H1 (cell line): Measurements from ENCODE around the gene FAM163A. TPM values are rescaled to one million over a fixed set of nuclear protein-coding genes. Genes with fewer than 3 reads are reported as not detected.

Experiments
- CTCF ChIA-PET: fragments of 300-600 bp; sonication (Branson Sonifier 250); formaldehyde crosslinking; loops from one replicate; lab custom pipeline; 2021; ENCODE audit not compliant: partially characterized antibody; lab: Charles Lee
- POLR2A ChIA-PET: fragments of 300-600 bp; sonication (Branson Sonifier 250); formaldehyde crosslinking; loops from one replicate; lab custom pipeline; 2021; ENCODE audit warnings: inconsistent platforms; ENCODE audit not compliant: partially characterized antibody; lab: Charles Lee
- DNase-seq, 2 experiments: peaks; one replicate each; pipeline versions ENCODE4 v3.0.0 to v3.0.0-alpha.2; 2010 to 2022; ENCODE audit warnings: low spot score in 2 of 2, low read depth in 1 of 2, mixed read lengths in 1 of 2
- FAIRE-seq: peaks from 2 replicates; lab custom pipeline; 2011; peaks lifted over from hg19 to GRCh38; lab: Jason Lieb, UNC
- H2AFZ ChIP-seq: 2 replicates; pipeline ENCODE4 v1.8.1; 2012; ENCODE audit warnings: low read length, inconsistent platforms
- H2AK5ac ChIP-seq: 2 replicates; pipeline ENCODE4 v1.6.1; 2013; ENCODE audit warnings: low read depth, low read length
- H2BK120ac ChIP-seq: replicated peaks from 2 replicates; pipeline ENCODE3; 2013; ENCODE audit warnings: low read depth, low read length, inconsistent platforms
- H2BK12ac ChIP-seq: 2 replicates; pipeline ENCODE4 v1.6.1; 2013; ENCODE audit warnings: low read depth, low read length
- H2BK15ac ChIP-seq: 2 replicates; pipeline ENCODE4 v1.6.1; 2013; ENCODE audit warnings: low read length
- H2BK20ac ChIP-seq: 2 replicates; pipeline ENCODE4 v1.6.1; 2013; ENCODE audit warnings: low read length
- H2BK5ac ChIP-seq: 2 replicates; pipeline ENCODE4 v1.6.1; 2013; ENCODE audit warnings: low read depth, low read length
- H3K14ac ChIP-seq: 2 replicates; pipeline ENCODE4 v1.6.1; 2013; ENCODE audit warnings: inconsistent platforms; ENCODE audit not compliant: insufficient read length
- H3K18ac ChIP-seq: 2 replicates; pipeline ENCODE4 v1.6.1; 2013; ENCODE audit warnings: low read length; ENCODE audit errors: extremely low read depth
- H3K23ac ChIP-seq: 2 replicates; pipeline ENCODE4 v1.6.1; 2013; ENCODE audit warnings: inconsistent platforms; ENCODE audit not compliant: insufficient read length
- H3K23me2 ChIP-seq: 2 replicates; pipeline ENCODE4 v1.6.1; 2013; ENCODE audit warnings: low read depth, low read length
- H3K27ac ChIP-seq: 2 replicates; pipeline ENCODE4 v1.6.1; 2011; ENCODE audit warnings: low read depth, low read length, inconsistent platforms
- H3K27me3 ChIP-seq, 4 experiments: replicated peaks in 1 of 4; 1 replicate in 1 of 4; 2 replicates in 3 of 4; pipeline versions ENCODE4 v1.6.1 to v1.8.1; 2011 to 2013; ENCODE audit warnings: low read length in 3 of 4, mild to moderate bottlenecking in 3 of 4, inconsistent platforms in 2 of 4, mixed read lengths in 2 of 4, moderate library complexity in 1 of 4; ENCODE audit not compliant: control insufficient read depth in 3 of 4, insufficient read depth in 3 of 4; ENCODE audit errors: extremely low read depth in 1 of 4
- H3K36me3 ChIP-seq, 4 experiments: 2 replicates each; pipeline versions ENCODE4 v1.6.1 to v1.8.1; 2011 to 2013; ENCODE audit warnings: mild to moderate bottlenecking in 4 of 4, low read length in 3 of 4, moderate library complexity in 2 of 4, control low read depth in 1 of 4, inconsistent platforms in 1 of 4; ENCODE audit not compliant: insufficient read depth in 4 of 4, control insufficient read depth in 2 of 4
- H3K4ac ChIP-seq: replicated peaks from 2 replicates; pipeline ENCODE3; 2013; ENCODE audit warnings: low read length, low read depth, mixed read lengths, inconsistent platforms; ENCODE audit not compliant: insufficient read length
- H3K4me1 ChIP-seq, 4 experiments: replicated peaks in 1 of 4; 1 replicate in 1 of 4; 2 replicates in 3 of 4; pipeline versions ENCODE4 v1.6.1 to v1.8.1; 2011 to 2013; ENCODE audit warnings: low read length in 3 of 4, inconsistent platforms in 2 of 4, mixed read lengths in 1 of 4; ENCODE audit not compliant: insufficient read depth in 4 of 4, control insufficient read depth in 3 of 4
- H3K4me2 ChIP-seq, 2 experiments: 2 replicates each; pipeline versions ENCODE4 v1.6.1 to v1.8.1; 2011 to 2013; ENCODE audit warnings: low read depth in 2 of 2, low read length in 2 of 2, control low read depth in 1 of 2, inconsistent platforms in 1 of 2, mild to moderate bottlenecking in 1 of 2; ENCODE audit not compliant: insufficient read depth in 1 of 2
- H3K4me3 ChIP-seq, 4 experiments: fragments of 200-600, 300-600 bp in 1 of 4; sonication (generic), shearing (Covaris generic), sonication (Bioruptor Twin) in 1 of 4; 2 replicates each; pipeline versions ENCODE4 v1.5.1 to v1.8.1; 2011 to 2016; ENCODE audit warnings: low read length in 4 of 4, low read depth in 3 of 4, control low read depth in 2 of 4, inconsistent platforms in 2 of 4, mild to moderate bottlenecking in 2 of 4, mixed read lengths in 1 of 4, moderate library complexity in 1 of 4; ENCODE audit not compliant: insufficient read depth in 2 of 4; ENCODE audit errors: extremely low read depth in 1 of 4
- H3K56ac ChIP-seq: replicated peaks from 2 replicates; pipeline ENCODE3; 2013; ENCODE audit warnings: low read depth, mild to moderate bottlenecking, mixed read lengths, low read length, inconsistent platforms; ENCODE audit not compliant: insufficient read length
- H3K79me1 ChIP-seq: 2 replicates; pipeline ENCODE4 v1.6.1; 2013; ENCODE audit warnings: low read depth, low read length, control low read depth
- H3K79me2 ChIP-seq, 2 experiments: 2 replicates each; pipeline versions ENCODE4 v1.6.1 to v1.8.1; 2012 to 2013; ENCODE audit warnings: low read length in 2 of 2, mild to moderate bottlenecking in 2 of 2, inconsistent platforms in 1 of 2; ENCODE audit not compliant: insufficient read depth in 2 of 2, control insufficient read depth in 1 of 2
- H3K9ac ChIP-seq, 4 experiments: replicated peaks in 1 of 4; 1 replicate in 1 of 4; 2 replicates in 3 of 4; pipeline versions ENCODE4 v1.6.1 to v1.8.1; 2011 to 2013; ENCODE audit warnings: low read depth in 3 of 4, low read length in 3 of 4, control low read depth in 2 of 4, mild to moderate bottlenecking in 2 of 4, moderate library complexity in 2 of 4, inconsistent platforms in 1 of 4; ENCODE audit errors: extremely low read depth in 1 of 4
- H3K9me3 ChIP-seq, 2 experiments: 2 replicates each; pipeline versions ENCODE4 v1.6.1 to v1.8.1; 2012 to 2013; ENCODE audit warnings: mild to moderate bottlenecking in 2 of 2, moderate library complexity in 2 of 2, control low read depth in 1 of 2, inconsistent platforms in 1 of 2, low read depth in 1 of 2, low read length in 1 of 2, mixed read lengths in 1 of 2; ENCODE audit not compliant: insufficient read depth in 2 of 2
- H4K20me1 ChIP-seq, 2 experiments: replicated peaks in 1 of 2; 2 replicates each; pipeline versions ENCODE3 to v1.8.1; 2011 to 2013; ENCODE audit warnings: inconsistent platforms in 2 of 2, low read length in 2 of 2, mild to moderate bottlenecking in 1 of 2; ENCODE audit not compliant: insufficient read depth in 2 of 2, control insufficient read depth in 1 of 2
- H4K5ac ChIP-seq: 2 replicates; pipeline ENCODE4 v1.6.1; 2013; ENCODE audit warnings: low read length, low read depth, mixed read lengths, inconsistent platforms; ENCODE audit not compliant: insufficient read length
- H4K8ac ChIP-seq: 2 replicates; pipeline ENCODE4 v1.8.0; 2013; ENCODE audit warnings: mild to moderate bottlenecking, moderate library complexity, low read length, inconsistent platforms; ENCODE audit not compliant: insufficient read depth; ENCODE audit errors: extremely low read depth
- H4K91ac ChIP-seq: replicated peaks from 2 replicates; pipeline ENCODE3; 2013; ENCODE audit warnings: low read length, mixed read lengths, inconsistent platforms; ENCODE audit not compliant: insufficient read length
- CTBP2 ChIP-seq: IDR thresholded peaks from 2 replicates; pipeline ENCODE4 v1.7.0; 2011; ENCODE audit warnings: borderline replicate concordance, mild to moderate bottlenecking, moderate library complexity, mixed read lengths, low read length; ENCODE audit not compliant: insufficient read depth, insufficient read length
- GABPA ChIP-seq: IDR thresholded peaks from 2 replicates; pipeline ENCODE4 v1.6.1; 2011; ENCODE audit warnings: mild to moderate bottlenecking, low read length, moderate library complexity, borderline replicate concordance; ENCODE audit not compliant: insufficient read depth
- HDAC2 ChIP-seq, 2 experiments: fragments of 300-600 bp in 1 of 2; sonication (generic) in 1 of 2; IDR thresholded peaks; 2 replicates each; pipeline ENCODE4 v1.6.1; 2011 to 2012; ENCODE audit warnings: low read depth in 2 of 2, low read length in 2 of 2, mild to moderate bottlenecking in 2 of 2, moderate library complexity in 2 of 2, borderline replicate concordance in 1 of 2, inconsistent platforms in 1 of 2
- KDM1A ChIP-seq: fragments of 200-600, 300-600 bp; sonication (generic); IDR thresholded peaks from 2 replicates; pipeline ENCODE4 v1.7.1; 2016; ENCODE audit warnings: mild to moderate bottlenecking, low read length, borderline replicate concordance
- NANOG ChIP-seq: IDR thresholded peaks from 2 replicates; pipeline ENCODE4 v1.6.1; 2011; ENCODE audit warnings: low read length, low read depth, mild to moderate bottlenecking, inconsistent platforms; ENCODE audit not compliant: insufficient read depth, poor library complexity, severe bottlenecking
- RNF2 ChIP-seq: fragments of 200-900, 300-1000 bp; sonication (generic); IDR thresholded peaks from 2 replicates; pipeline ENCODE4 v1.7.1; 2016; ENCODE audit warnings: borderline replicate concordance, low read depth, mild to moderate bottlenecking, antibody characterized with exemption, low read length; ENCODE audit not compliant: poor library complexity, severe bottlenecking; ENCODE audit errors: missing control alignments
- SRF ChIP-seq: IDR thresholded peaks from 2 replicates; pipeline ENCODE4 v1.6.1; 2011; ENCODE audit warnings: mild to moderate bottlenecking, low read depth, low read length, moderate library complexity
- ZNF274 ChIP-seq: IDR thresholded peaks from 2 replicates; pipeline ENCODE4 v1.7.0; 2012; ENCODE audit warnings: low read length, borderline replicate concordance; ENCODE audit errors: extremely low read depth
- WGBS, 2 experiments: shearing (Covaris generic) in 1 of 2; methylation state at CpG; one replicate each; pipeline versions ENCODE4 v1.1.6 to v1.1.7; 2013 to 2015; ENCODE audit warnings: low lambda C conversion rate in 2 of 2, mixed read lengths in 2 of 2, inconsistent platforms in 1 of 2, low coverage in 1 of 2, missing lambda C conversion rate in 1 of 2; ENCODE audit not compliant: insufficient replicate concordance in 2 of 2, insufficient coverage in 1 of 2, insufficient read length in 1 of 2; ENCODE audit errors: extremely low coverage in 1 of 2, missing lambda C conversion rate in 1 of 2; 5-methylcytosine and 5-hydroxymethylcytosine counted together
- polyA plus RNA-seq, 7 experiments: library from polyadenylated mRNA; depleted of rRNA in 3 of 7; stranded (reverse) in 5 of 7; unstranded in 2 of 7; fragments of >200 nt in 5 of 7; fragments of 200-250 nt in 2 of 7; gene quantifications; 1 replicate in 5 of 7; 2 replicates in 1 of 7; 4 replicates in 1 of 7; pipeline versions ENCODE4 v1.2.1 to v1.2.3, GENCODE V29; 2011 to 2013; ENCODE audit warnings: missing spikeins in 2 of 7, mixed read lengths in 2 of 7
- total RNA-seq: library from RNA; stranded (reverse); fragmentation: NEBNext Ultra II Directional; extraction: Animal tissue kit (Norgen Biotek cat#: 25700); gene quantifications from 2 replicates; pipeline ENCODE4 v1.2.1, GENCODE V29; 2021

Gene FAM163A
- total and polyA plus RNA-seq, 2 of the 8 experiments (the other 6 are each of a cell fraction or from before 2014, with no cell fraction given), result 0.13 to 0.18 TPM

DNA sequence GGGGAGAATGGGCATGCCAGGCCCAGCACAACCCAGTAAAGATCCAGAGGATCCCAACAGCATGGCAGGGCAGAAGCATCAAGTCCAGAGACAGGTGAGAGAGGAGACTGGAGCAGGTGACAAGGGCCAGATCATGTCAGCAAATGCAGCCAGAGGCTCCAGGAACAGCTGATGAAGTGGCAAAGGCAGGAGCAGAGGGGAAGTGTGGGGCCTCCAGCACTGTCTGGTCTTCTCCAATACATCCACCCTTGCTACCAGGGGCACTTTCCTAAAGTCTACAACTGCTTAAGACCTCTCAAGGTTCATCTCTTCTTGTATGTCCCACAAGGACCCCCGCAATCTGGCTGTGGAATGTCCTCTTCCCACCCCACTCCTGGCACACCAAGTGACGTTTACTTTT is 17.4 kb downstream of the FAM163A start:
- POLR2A ChIA-PET, result no interaction called here
- no peak overlapping the region for H2AK5ac ChIP-seq
- no peak overlapping the region for H3K9ac ChIP-seq
- no peak overlapping the region for H3K27ac ChIP-seq
- no peak overlapping the region for H4K91ac ChIP-seq
- H4K8ac ChIP-seq, result no peak overlapping the region
- H2BK12ac ChIP-seq, result no peak overlapping the region
- no peak overlapping the region for H3K23ac ChIP-seq
- DNase-seq (no peak), FAIRE-seq (no peak)
- H2BK20ac ChIP-seq, result no peak overlapping the region
- H3K36me3 ChIP-seq, result no peaks in the 10 kb centered on the region
- no peak overlapping the region for H2BK5ac ChIP-seq
- H2BK120ac ChIP-seq, result no peak overlapping the region
- H3K23me2 ChIP-seq, result peaks cover 3% of the 10 kb centered on the region; the same call in 1 of the 2 replicates
- H3K9me3 ChIP-seq, result peaks cover 3 to 5% of the 10 kb centered on the region in 2 experiments; a peak in 1 of 4 replicates
- no peaks in the 10 kb centered on the region for H3K79me2 ChIP-seq
- no peak overlapping the region for H2AFZ ChIP-seq
- TF ChIP-seq SRF, result no peak
- TF ChIP-seq RNF2, result no peak
- TF ChIP-seq HDAC2 (IDR thresholded peaks at IDR 0.05; ENCODE audit: borderline replicate concordance in 1 of 2, low read depth in 2 of 2, low read length in 2 of 2), result no peak
- TF ChIP-seq ZNF274, result no peak
- TF ChIP-seq GABPA, result no peak
- TF ChIP-seq CTBP2, result no peak
- TF ChIP-seq KDM1A, result no peak
- no peak for TF ChIP-seq NANOG
- CTCF ChIA-PET, result interaction anchor here (3.5 to 4.0 kb wide), 2 partner anchors 50 to 53 kb away, joined by 21 to 28 read pairs; no protein-coding TSS in a partner anchor
- H3K4me2 ChIP-seq, result no peak overlapping the region
- H3K4me1 ChIP-seq, result no peaks in the 10 kb centered on the region
- 86% methylated on average over 2 of the region's 2 CpGs; no CpG with 5 or more reads in 1 of the 2 experiments for WGBS, 2 experiments
- no peak overlapping the region for H3K4me3 ChIP-seq
- H3K4ac ChIP-seq, result no peak overlapping the region
- no peak overlapping the region for H2BK15ac ChIP-seq
- H3K14ac ChIP-seq, result no peak overlapping the region
- no peak overlapping the region for H4K5ac ChIP-seq
- no peaks in the 10 kb centered on the region for H3K79me1 ChIP-seq
- H3K56ac ChIP-seq, result no peak overlapping the region
- no peaks in the 10 kb centered on the region for H3K27me3 ChIP-seq
- H3K18ac ChIP-seq, result no peak overlapping the region
- H4K20me1 ChIP-seq, result no peaks in the 10 kb centered on the region
